Left renal pelvis (tissue), 4 donors: ENCODE results near the gene PRDM8. TPM values are rescaled to one million over a fixed set of nuclear protein-coding genes. Genes with fewer than 3 reads are reported as not detected.

Experiments used
- polyA plus RNA-seq, 4 donors: library from polyadenylated mRNA; unstranded; fragments of 120-200 nt; gene quantifications; one replicate each; pipeline ENCODE4 v1.2.1, GENCODE V29; 2013; ENCODE audit not compliant: insufficient read length in 4 of 4

Gene PRDM8
- polyA plus RNA-seq, 4 donors: 0.59 to 1.9 (median 1.8) TPM

Other genes starting within 250 kb of the PRDM8 start
- 10 to 100 TPM; 55.2 to 86.9 (median 77.1) TPM for gene ANTXR2, start 124.3 kb upstream of the PRDM8 start, polyA plus RNA-seq
- under 1 TPM in 3 of 4 donors, not detected in 1; 0.06 to 0.17 (median 0.16) TPM for gene FGF5, start 69.2 kb downstream of the PRDM8 start, polyA plus RNA-seq
- gene CFAP299, start 138.2 kb downstream of the PRDM8 start, polyA plus RNA-seq: 1 to 10 TPM in 1 of 4 donors, under 1 TPM in 2, not detected in 1; 0.52 to 1.1 (median 0.69) TPM